Measurements from ENCODE around the gene KIF2A.

KIF2A gene

GRCh38 chr5:62306896-62307689 lies 1.1 kb downstream of the KIF2A start:
- peak overlapping the region; percentile 90 for H3K27ac ChIP-seq
- TF ChIP-seq CTCF (conservative IDR thresholded peaks at IDR 0.05): no peak

GRCh38 chr5:62308439-62308838 lies 2.4 kb downstream of the KIF2A start:
- no peak overlapping the region for H3K27ac ChIP-seq
- no peak for TF ChIP-seq CTCF (conservative IDR thresholded peaks at IDR 0.05)

GRCh38 chr5:62309107-62309506 lies 3.1 kb downstream of the KIF2A start:
- H3K27ac ChIP-seq: no peak overlapping the region
- TF ChIP-seq CTCF (conservative IDR thresholded peaks at IDR 0.05): no peak

GRCh38 chr5:62310426-62311143 lies 4.6 kb downstream of the KIF2A start:
- no peak for TF ChIP-seq CTCF (conservative IDR thresholded peaks at IDR 0.05)

GRCh38 chr5:62312036-62312435 lies 6.0 kb downstream of the KIF2A start:
- no peak overlapping the region for H3K27ac ChIP-seq
- no peak for TF ChIP-seq CTCF (conservative IDR thresholded peaks at IDR 0.05)

More at GRCh38 chr5:62310426-62311143, 4.6 kb downstream of the KIF2A start:
- H3K27ac ChIP-seq: no peak overlapping the region

- no peak overlapping the region for H3K27ac ChIP-seq
- no peak for TF ChIP-seq CTCF (conservative IDR thresholded peaks at IDR 0.05)
These were observed 6.7 kb downstream of the KIF2A start for GRCh38 chr5:62312674-62313073.

- H3K27ac ChIP-seq: no peak overlapping the region
- no peak for TF ChIP-seq CTCF (conservative IDR thresholded peaks at IDR 0.05)
These were observed 8.3 kb downstream of the KIF2A start for GRCh38 chr5:62314213-62314830.
